IPS DF 4.7 (cell line): Measurements from ENCODE around the gene CTSZ.
"Not testable (repeated sequence)": the region's sequence is repeated elsewhere in the genome, so short reads cannot be mapped to it uniquely, and the experiment has no call there.

Source experiments
- DNase-seq: peaks from one replicate; pipeline ENCODE4 v3.0.0-alpha.2; 2013; ENCODE audit warnings: low spot score; ENCODE audit errors: extremely low read depth

The CTSZ gene

GRCh38 chr20:59006864-59007664 is at the start of gene CTSZ:
TSS of gene CTSZ (minus strand) at chr20:59007254. CDS start at chr20:59007128, 126 bp downstream.
- DNase-seq: no peak

GRCh38 chr20:59055302-59055701 is 48.2 kb upstream of the CTSZ start:
- DNase-seq: no peak

DNA sequence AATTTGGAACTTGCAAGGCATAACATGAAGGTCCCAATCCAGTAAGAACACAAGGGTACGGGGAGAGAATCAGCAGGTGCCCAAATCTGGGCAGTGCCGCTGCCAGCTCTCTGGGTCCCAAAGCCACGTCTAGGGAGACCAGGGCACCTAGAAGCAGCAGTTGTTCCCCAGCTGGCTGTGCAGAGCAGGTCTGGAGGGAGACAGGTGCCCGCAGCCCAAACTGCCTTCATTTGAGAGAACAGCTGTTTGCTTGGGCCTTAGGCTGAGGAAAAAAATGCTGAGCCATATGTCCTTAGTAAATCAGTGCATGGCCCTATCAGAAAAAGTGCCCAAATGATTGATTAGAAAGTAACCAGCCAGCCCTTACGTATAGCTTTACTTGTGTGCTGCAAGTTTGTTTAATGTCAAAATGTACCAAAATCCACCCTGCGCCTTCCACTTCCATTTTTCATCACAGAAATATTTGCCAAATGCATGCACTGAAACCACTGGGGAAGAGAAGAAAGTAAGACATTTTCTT is 44.7 kb upstream of the CTSZ start:
- no peak for DNase-seq

DNA sequence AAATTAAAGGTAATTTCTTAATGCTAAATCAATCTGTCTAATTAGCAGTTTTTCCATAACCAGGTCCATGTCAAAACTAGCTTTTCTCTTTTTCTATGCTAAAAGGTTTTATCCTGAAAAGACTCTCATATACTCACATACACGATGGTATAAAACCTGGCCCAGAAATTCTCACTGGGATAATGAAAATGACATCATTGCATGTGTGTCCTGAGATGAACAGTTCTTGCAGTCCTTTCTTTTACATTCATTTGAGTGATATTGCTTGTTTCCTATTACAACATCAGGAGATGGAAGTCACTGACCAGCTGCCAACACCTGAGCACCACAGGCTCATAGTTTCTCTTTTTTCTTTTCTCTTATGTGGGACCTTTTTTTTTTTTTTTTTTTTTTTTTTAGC is 43.4 kb upstream of the CTSZ start:
- DNase-seq: no peak

- DNase-seq: no peak
Measured at GRCh38 chr20:59048681-59049030, 41.6 kb upstream of the CTSZ start.

- DNase-seq: no peak
Measured at GRCh38 chr20:59047938-59048680, 41.1 kb upstream of the CTSZ start.

GRCh38 chr20:59046862-59047261 is 39.8 kb upstream of the CTSZ start:
- no peak for DNase-seq

- no peak for DNase-seq
Measured at GRCh38 chr20:59044796-59045195, 37.7 kb upstream of the CTSZ start.

- no peak for DNase-seq
Measured at GRCh38 chr20:59044295-59044694, 37.2 kb upstream of the CTSZ start.

- DNase-seq: no peak
Measured at GRCh38 chr20:59043698-59044097, 36.6 kb upstream of the CTSZ start.

- no peak for DNase-seq
Measured at GRCh38 chr20:59042796-59043631, 36.0 kb upstream of the CTSZ start.

DNA sequence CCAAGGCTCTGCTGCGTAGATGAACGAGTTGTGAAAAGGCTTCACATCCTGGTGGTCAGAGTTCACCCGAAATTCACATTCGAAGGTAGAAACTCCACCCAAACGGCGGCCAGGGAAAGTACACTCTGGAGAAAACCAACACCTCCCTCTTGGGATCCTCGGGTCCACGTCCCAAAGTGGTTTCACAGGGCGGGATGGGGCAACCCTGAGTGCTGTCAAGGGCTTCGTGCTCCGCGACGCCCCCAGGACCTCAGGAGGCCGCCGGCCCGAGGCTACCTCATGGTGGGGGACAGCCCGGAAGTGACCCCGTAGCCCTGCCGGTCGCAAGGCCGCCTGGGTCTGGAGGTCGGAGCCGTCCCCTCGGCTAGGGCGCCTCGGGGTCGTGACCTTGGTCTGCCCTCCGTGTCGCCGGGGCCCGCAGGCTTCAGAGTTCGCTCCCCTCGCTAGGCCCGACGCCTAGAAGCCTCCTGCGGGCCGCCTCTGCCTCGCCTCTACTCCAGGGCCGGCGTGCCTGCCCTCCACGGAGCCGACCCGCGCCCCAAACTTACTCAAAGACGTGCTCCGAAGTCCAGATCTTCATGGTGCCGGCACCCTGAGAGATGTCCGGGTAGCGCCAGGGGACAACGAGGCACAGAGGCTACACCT is 35.2 kb upstream of the CTSZ start, which contains the start of gene PRELID3B:
TSS of gene PRELID3B (minus strand) at position 636 of the 645 bp plus-strand sequence. CDS start at position 580, 56 bp downstream.
- DNase-seq: no peak

- DNase-seq: not testable (repeated sequence)
Measured at GRCh38 chr20:59041487-59041886, 34.4 kb upstream of the CTSZ start.

- DNase-seq: no peak
Measured at GRCh38 chr20:59040667-59041066, 33.6 kb upstream of the CTSZ start.

DNA sequence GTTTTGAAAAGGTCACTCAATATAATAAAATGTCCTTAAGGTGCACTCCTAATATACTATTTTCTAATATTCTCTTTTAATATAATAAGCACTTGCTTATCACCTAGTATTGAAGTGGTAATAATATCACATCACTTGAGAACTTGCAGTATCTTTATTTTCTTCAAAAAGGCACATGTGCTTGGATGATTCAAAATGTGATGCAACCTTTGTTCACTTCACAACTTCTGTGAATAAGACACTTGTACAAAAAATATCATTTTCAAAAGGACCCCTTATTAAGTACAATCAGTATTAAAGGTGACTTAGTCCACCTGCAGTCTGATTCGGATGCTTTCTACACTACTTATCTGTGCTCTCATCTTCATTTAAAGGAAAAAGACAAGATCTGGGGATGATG is 32.2 kb upstream of the CTSZ start:
- no peak for DNase-seq

DNA sequence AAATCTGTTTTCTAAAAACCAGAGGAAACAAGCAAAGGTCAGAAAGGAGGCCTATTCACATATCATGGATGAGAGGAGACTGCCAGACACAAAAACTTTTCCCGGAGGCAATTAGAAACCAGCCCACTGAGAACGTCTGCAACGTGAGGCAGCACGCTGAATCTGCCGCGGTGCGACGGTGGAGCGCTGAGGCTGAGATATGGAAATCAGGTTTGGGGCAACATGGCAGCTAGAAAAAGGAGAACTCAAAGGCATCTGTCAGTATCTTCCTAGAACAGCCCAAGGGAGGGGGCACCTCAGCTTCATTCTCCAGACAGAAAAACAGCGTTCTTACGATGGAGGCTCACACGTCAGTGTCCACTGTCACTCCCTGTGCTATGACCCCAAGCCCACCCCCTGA is 30.3 kb upstream of the CTSZ start:
- no peak for DNase-seq

GRCh38 chr20:59035381-59035780 is 28.3 kb upstream of the CTSZ start:
- DNase-seq: no peak

GRCh38 chr20:59033616-59034165 is 26.6 kb upstream of the CTSZ start:
- no peak for DNase-seq

DNA sequence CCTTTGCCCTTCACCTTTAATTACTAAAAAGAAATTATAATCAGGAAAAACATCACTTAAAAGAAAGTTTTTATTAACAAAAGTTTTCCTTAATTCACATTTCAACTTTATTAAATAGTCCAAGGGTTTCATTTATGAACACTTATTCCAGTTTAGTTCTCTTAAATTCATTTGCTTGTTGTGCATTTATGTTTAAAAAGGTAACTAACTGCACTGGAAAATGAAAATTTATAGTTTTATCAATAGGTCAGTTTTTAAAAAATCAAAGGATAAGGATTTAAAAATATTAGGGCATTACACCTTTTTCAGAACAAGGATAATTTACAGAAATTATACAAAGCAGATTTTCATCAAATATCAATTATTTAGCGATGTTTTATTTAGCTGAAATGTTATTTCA is 26.0 kb upstream of the CTSZ start:
- no peak for DNase-seq

GRCh38 chr20:59032713-59033059 is 25.6 kb upstream of the CTSZ start:
- no peak for DNase-seq
